ENCODE measurements around the gene PEDS1.
"Not testable (repeated sequence)": the region's sequence is repeated elsewhere in the genome, so short reads cannot be mapped to it uniquely, and the experiment has no call there.

GRCh38 chr20:50178672-50179071 lies 25.1 kb upstream of the PEDS1 start:
- TF ChIP-seq, protein P1, sequence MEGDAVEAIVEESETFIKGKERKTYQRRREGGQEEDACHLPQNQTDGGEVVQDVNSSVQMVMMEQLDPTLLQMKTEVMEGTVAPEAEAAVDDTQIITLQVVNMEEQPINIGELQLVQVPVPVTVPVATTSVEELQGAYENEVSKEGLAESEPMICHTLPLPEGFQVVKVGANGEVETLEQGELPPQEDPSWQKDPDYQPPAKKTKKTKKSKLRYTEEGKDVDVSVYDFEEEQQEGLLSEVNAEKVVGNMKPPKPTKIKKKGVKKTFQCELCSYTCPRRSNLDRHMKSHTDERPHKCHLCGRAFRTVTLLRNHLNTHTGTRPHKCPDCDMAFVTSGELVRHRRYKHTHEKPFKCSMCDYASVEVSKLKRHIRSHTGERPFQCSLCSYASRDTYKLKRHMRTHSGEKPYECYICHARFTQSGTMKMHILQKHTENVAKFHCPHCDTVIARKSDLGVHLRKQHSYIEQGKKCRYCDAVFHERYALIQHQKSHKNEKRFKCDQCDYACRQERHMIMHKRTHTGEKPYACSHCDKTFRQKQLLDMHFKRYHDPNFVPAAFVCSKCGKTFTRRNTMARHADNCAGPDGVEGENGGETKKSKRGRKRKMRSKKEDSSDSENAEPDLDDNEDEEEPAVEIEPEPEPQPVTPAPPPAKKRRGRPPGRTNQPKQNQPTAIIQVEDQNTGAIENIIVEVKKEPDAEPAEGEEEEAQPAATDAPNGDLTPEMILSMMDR (conservative IDR thresholded peaks at IDR 0.05; ENCODE audit: low read depth, low read length): not testable (repeated sequence)
- not testable (repeated sequence) for TF ChIP-seq NFE2L2 (IDR thresholded peaks at IDR 0.05; ENCODE audit: low read depth, low read length); BHLHE40 (IDR thresholded peaks at IDR 0.05; ENCODE audit: low read depth, low read length); CEBPB (IDR thresholded peaks at IDR 0.05; ENCODE audit: low read depth, low read length); POLR2A (IDR thresholded peaks at IDR 0.05; ENCODE audit: low read depth, low read length); RAD21 (IDR thresholded peaks at IDR 0.05; ENCODE audit: low read length); FOS (IDR thresholded peaks at IDR 0.05; ENCODE audit: low read depth, low read length)

Measured in IMR-90 (cell line).